HepG2 (cell line): ENCODE results near the gene CACNB4. TPM values are rescaled to one million over a fixed set of nuclear protein-coding genes. Genes with fewer than 3 reads are reported as not detected.
A peak's percentile ranks its signal among the peaks of the same experiment; 100 is the strongest.

Experiments used
- CC2D1A ChIP-seq: sonication (generic); formaldehyde crosslinking; IDR thresholded peaks from 2 replicates; pipeline ENCODE4 v1.8.1; 2023; ENCODE audit warnings: mild to moderate bottlenecking, missing genetic modification reagents
- CHD4 ChIP-seq: fragments of 200-600 bp; sonication (generic); IDR thresholded peaks from 2 replicates; pipeline ENCODE4 v1.7.0; 2017; ENCODE audit warnings: mild to moderate bottlenecking, low read length, borderline replicate concordance
- DBP ChIP-seq: sonication (generic); formaldehyde crosslinking; IDR thresholded peaks from 2 replicates; pipeline ENCODE4 v1.4.0; 2020; ENCODE audit warnings: missing genetic modification reagents; ENCODE audit errors: not compliant biosample characterization
- DMAP1 ChIP-seq: IDR thresholded peaks from 2 replicates; pipeline ENCODE4 v1.6.1; 2016
- HOMEZ ChIP-seq: IDR thresholded peaks from 2 replicates; pipeline ENCODE4 v1.6.1; 2016; ENCODE audit warnings: low read depth
- KLF15 ChIP-seq: sonication (generic); formaldehyde crosslinking; IDR thresholded peaks from 2 replicates; pipeline ENCODE4 v1.8.1; 2023; ENCODE audit warnings: borderline replicate concordance, mild to moderate bottlenecking, inconsistent platforms, missing genetic modification reagents, mixed read lengths
- KLF6 ChIP-seq: IDR thresholded peaks from 2 replicates; pipeline ENCODE4 v1.8.0; 2016; ENCODE audit warnings: missing biosample characterization, missing genetic modification reagents
- MYC ChIP-seq: sonication (generic); formaldehyde crosslinking; IDR thresholded peaks from 2 replicates; pipeline ENCODE4 v1.9.0; 2021; ENCODE audit warnings: missing genetic modification reagents, borderline replicate concordance
- NFE2L2 ChIP-seq: fragments of 150-350 bp; IDR thresholded peaks from 2 replicates; pipeline ENCODE4 v1.6.1; 2014; ENCODE audit warnings: low read length
- RXRA ChIP-seq: sonication (generic); formaldehyde crosslinking; IDR thresholded peaks from 2 replicates; pipeline ENCODE4 v1.5.1; 2020; ENCODE audit warnings: missing genetic modification reagents
- SKIL ChIP-seq: sonication (generic); formaldehyde crosslinking; IDR thresholded peaks from 2 replicates; pipeline ENCODE4 v1.8.0; 2022; ENCODE audit warnings: missing genetic modification reagents, mild to moderate bottlenecking, moderate library complexity, borderline replicate concordance
- STAT5B ChIP-seq: sonication (generic); formaldehyde crosslinking; IDR thresholded peaks from 2 replicates; pipeline ENCODE4 v1.4.0; 2020; ENCODE audit warnings: missing genetic modification reagents
- YY1 ChIP-seq: IDR thresholded peaks from 2 replicates; pipeline ENCODE4 v1.6.1; 2011; ENCODE audit warnings: low read length, low read depth, moderate library complexity, mild to moderate bottlenecking; ENCODE audit not compliant: insufficient read depth, insufficient replicate concordance
- ZBTB49 ChIP-seq: sonication (generic); formaldehyde crosslinking; IDR thresholded peaks from 2 replicates; pipeline ENCODE4 v1.4.0; 2020; ENCODE audit warnings: missing genetic modification reagents, borderline replicate concordance
- ZKSCAN8 ChIP-seq: IDR thresholded peaks from 2 replicates; pipeline ENCODE4 v1.6.1; 2016; ENCODE audit warnings: borderline replicate concordance, missing genetic modification reagents, missing compliant biosample characterization
- ZNF574 ChIP-seq: sonication (generic); formaldehyde crosslinking; IDR thresholded peaks from 2 replicates; pipeline ENCODE4 v1.4.0; 2020; ENCODE audit warnings: missing genetic modification reagents
- ZNF792 ChIP-seq: IDR thresholded peaks from 2 replicates; pipeline ENCODE4 v1.6.1; 2016
- ZSCAN20 ChIP-seq: sonication (generic); formaldehyde crosslinking; IDR thresholded peaks from 2 replicates; pipeline ENCODE4 v1.4.0; 2020; ENCODE audit warnings: missing genetic modification reagents, mild to moderate bottlenecking, borderline replicate concordance
- polyA plus RNA-seq, 8 experiments: library from polyadenylated mRNA; depleted of rRNA in 3 of 8; stranded (reverse) in 7 of 8; unstranded in 1 of 8; fragments of >200 nt; fragmentation: Illumina TruSeq in 4 of 8; extraction: Trizol in 4 of 8; gene quantifications; 2 replicates each; pipeline versions ENCODE4 v1.2.1 to v1.2.3, GENCODE V29; 2011 to 2016; ENCODE audit warnings: low read depth in 4 of 8, missing spikeins in 1 of 8, mixed read lengths in 1 of 8; ENCODE audit not compliant: insufficient read depth in 1 of 8
- total RNA-seq, 5 experiments: library from RNA; depleted of rRNA; stranded (reverse); fragments of >200 nt; fragmentation: Illumina TruSeq; extraction: Trizol; gene quantifications; 2 replicates each; pipeline ENCODE4 v1.2.3, GENCODE V29; 2016; ENCODE audit warnings: low read depth in 1 of 5

CACNB4 gene
- total and polyA plus RNA-seq, 2 of the 13 experiments (the other 11 are each of a cell fraction or from before 2014, with no cell fraction given), result 5.1 to 14.3 TPM

GRCh38 chr2:152016181-152017120, 82.4 kb downstream of the CACNB4 start (continued):
- no peak for TF ChIP-seq NFE2L2
- no peak for TF ChIP-seq STAT5B
- TF ChIP-seq KLF6, result no peak
- TF ChIP-seq KLF15 (CRISPR knock-in tag), result no peak
- TF ChIP-seq ZBTB49 (CRISPR knock-in tag), result no peak
- TF ChIP-seq ZKSCAN8, result no peak
- TF ChIP-seq ZNF574 (CRISPR knock-in tag), result no peak
- TF ChIP-seq DMAP1, result no peak
- peak; percentile 46; the same call in 1 of the 2 replicates for TF ChIP-seq SKIL (CRISPR knock-in tag)
- no peak for TF ChIP-seq CC2D1A (CRISPR knock-in tag)
- no peak for TF ChIP-seq YY1
- no peak for TF ChIP-seq ZSCAN20 (CRISPR knock-in tag)
- peak; percentile 40; the same call in 1 of the 2 replicates for TF ChIP-seq CHD4
- no peak for TF ChIP-seq DBP
- TF ChIP-seq HOMEZ, result peak; percentile 53; the same call in 1 of the 2 replicates
- no peak for TF ChIP-seq MYC (CRISPR knock-in tag)
- TF ChIP-seq RXRA (CRISPR knock-in tag), result peak; percentile 30; the same call in 1 of the 2 replicates
- TF ChIP-seq ZNF792, result no peak
